ENCODE data around the gene DNM3. TPM values are rescaled to one million over a fixed set of nuclear protein-coding genes. Genes with fewer than 3 reads are reported as not detected.
A peak's percentile ranks its signal among the peaks of the same experiment; 100 is the strongest.

Gene DNM3
- total RNA-seq, 2 experiments from 2014 or later = 1.6 to 1.8 TPM

DNA sequence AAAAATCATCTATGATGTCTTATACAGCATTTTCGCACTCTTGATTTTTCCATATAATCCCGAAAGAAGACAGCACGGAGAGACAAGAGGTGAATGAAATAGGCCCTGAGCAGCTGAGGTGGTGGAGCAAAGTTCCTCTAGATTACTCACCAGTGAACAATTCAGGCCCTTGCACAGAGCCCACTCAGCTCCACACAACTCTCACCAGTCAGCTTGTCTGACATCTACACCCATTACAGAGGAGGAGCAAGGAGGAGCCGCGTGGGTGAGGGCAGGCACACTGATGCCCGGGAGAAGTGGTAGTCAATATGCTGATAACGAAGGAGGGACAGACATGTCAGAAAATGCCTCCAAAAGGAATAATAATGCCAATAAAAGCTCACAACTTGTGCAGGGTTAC lies 59.9 kb downstream of the DNM3 start:
- H3K9me3 ChIP-seq (ENCODE audit: control insufficient read depth in 1 of 2, insufficient read depth in 1 of 2, low read length in 2 of 2) = no peaks in the 10 kb centered on the region
- Mint-ChIP-seq H3K27ac (no peak overlapping the region), H3K36me3 (ENCODE audit: low read depth) (no peaks in the 10 kb centered on the region), H3K9me3 (no peaks in the 10 kb centered on the region), H3K27me3 (no peaks in the 10 kb centered on the region), H3K4me3 (no peak overlapping the region), H3K4me1 (ENCODE audit: low read depth) (peaks cover 17% of the 10 kb centered on the region)
- CTCF ChIA-PET = no interaction called here
- intact Hi-C loops (cut with DNase I, micrococcal nuclease) = no loop called here
- ATAC-seq (ENCODE audit: poor library complexity) (no peak), DNase-seq (no peak)
- TF ChIP-seq CTCF (IDR thresholded peaks at IDR 0.05) = no peak
- H3K4me3 ChIP-seq (ENCODE audit: low read length) = no peak overlapping the region
- POLR2A ChIA-PET = no interaction called here
- no peak overlapping the region for H3K27ac ChIP-seq (ENCODE audit: low read depth in 1 of 2, low read length in 2 of 2)
- H3K27me3 ChIP-seq (ENCODE audit: control insufficient read depth in 1 of 2, insufficient read depth in 2 of 2, low read length in 2 of 2) = no peaks in the 10 kb centered on the region
- H3K36me3 ChIP-seq (ENCODE audit: insufficient read depth, low read length) = no peaks in the 10 kb centered on the region
- no peaks in the 10 kb centered on the region for H3K4me1 ChIP-seq (ENCODE audit: insufficient read depth, low read length)

GRCh38 chr1:171902527-171902926 lies 61.2 kb downstream of the DNM3 start:
- ChIA-PET CTCF (no interaction called here), POLR2A (no interaction called here)
- TF ChIP-seq CTCF (IDR thresholded peaks at IDR 0.05) = no peak
- Mint-ChIP-seq H3K36me3 (ENCODE audit: low read depth) (no peaks in the 10 kb centered on the region), H3K27me3 (no peaks in the 10 kb centered on the region), H3K4me3 (peak overlapping the region; percentile 36), H3K27ac (no peak overlapping the region), H3K4me1 (ENCODE audit: low read depth) (peaks cover 17% of the 10 kb centered on the region), H3K9me3 (no peaks in the 10 kb centered on the region)
- no peaks in the 10 kb centered on the region for H3K27me3 ChIP-seq (ENCODE audit: control insufficient read depth in 1 of 2, insufficient read depth in 2 of 2, low read length in 2 of 2)
- H3K4me3 ChIP-seq (ENCODE audit: low read length) = no peak overlapping the region
- intact Hi-C loops (cut with DNase I, micrococcal nuclease) = no loop called here
- H3K36me3 ChIP-seq (ENCODE audit: insufficient read depth, low read length) = no peaks in the 10 kb centered on the region
- ATAC-seq (ENCODE audit: poor library complexity) (no peak), DNase-seq (no peak)
- no peaks in the 10 kb centered on the region for H3K9me3 ChIP-seq (ENCODE audit: control insufficient read depth in 1 of 2, insufficient read depth in 1 of 2, low read length in 2 of 2)
- H3K27ac ChIP-seq (ENCODE audit: low read depth in 1 of 2, low read length in 2 of 2) = no peak overlapping the region
- H3K4me1 ChIP-seq (ENCODE audit: insufficient read depth, low read length) = no peaks in the 10 kb centered on the region

DNA sequence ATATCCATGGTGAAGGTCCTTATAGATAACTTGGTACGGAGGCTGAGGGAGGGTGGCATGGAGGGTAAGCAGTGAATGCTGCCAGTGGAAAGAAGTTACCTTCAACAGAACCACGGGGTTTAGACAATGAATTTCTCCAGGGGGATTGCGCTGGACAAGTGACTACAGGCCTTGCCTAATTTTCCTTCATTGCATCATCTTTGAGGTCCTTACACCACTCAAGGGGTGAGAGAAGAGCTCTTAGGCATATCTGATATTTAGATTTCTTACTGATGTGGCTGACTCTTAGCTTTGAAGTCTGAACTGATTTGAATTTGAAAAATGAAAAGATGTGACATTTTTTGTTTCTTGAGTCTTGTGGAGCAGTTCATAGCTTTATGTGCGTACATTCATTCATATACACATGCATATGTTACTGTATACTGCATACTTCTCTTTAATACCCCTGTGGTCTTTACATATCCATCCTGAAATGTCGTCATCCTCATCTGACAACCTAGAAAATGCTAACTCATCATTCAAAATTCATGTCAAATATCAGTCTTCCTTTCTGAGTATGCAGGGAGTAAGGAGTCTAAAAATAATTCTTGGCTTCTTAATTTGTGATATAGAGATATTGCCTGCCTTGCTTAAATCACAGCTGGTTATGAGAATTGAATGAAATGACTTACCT lies 63.6 kb downstream of the DNM3 start:
- TF ChIP-seq CTCF (IDR thresholded peaks at IDR 0.05) = no peak
- H3K4me3 ChIP-seq (ENCODE audit: low read length) = no peak overlapping the region
- H3K27me3 ChIP-seq (ENCODE audit: control insufficient read depth in 1 of 2, insufficient read depth in 2 of 2, low read length in 2 of 2) = no peaks in the 10 kb centered on the region
- no peaks in the 10 kb centered on the region for H3K9me3 ChIP-seq (ENCODE audit: control insufficient read depth in 1 of 2, insufficient read depth in 1 of 2, low read length in 2 of 2)
- ChIA-PET POLR2A (no interaction called here), CTCF (no interaction called here)
- Mint-ChIP-seq H3K27me3 (no peaks in the 10 kb centered on the region), H3K9me3 (no peaks in the 10 kb centered on the region), H3K4me1 (ENCODE audit: low read depth) (peaks cover 17% of the 10 kb centered on the region), H3K4me3 (no peak overlapping the region), H3K27ac (no peak overlapping the region), H3K36me3 (ENCODE audit: low read depth) (no peaks in the 10 kb centered on the region)
- ATAC-seq (ENCODE audit: poor library complexity) = no peak
- no peaks in the 10 kb centered on the region for H3K36me3 ChIP-seq (ENCODE audit: insufficient read depth, low read length)
- H3K27ac ChIP-seq (ENCODE audit: low read depth in 1 of 2, low read length in 2 of 2) = no peak overlapping the region
- intact Hi-C loops (cut with DNase I, micrococcal nuclease) = no loop called here
- no peak for DNase-seq
- H3K4me1 ChIP-seq (ENCODE audit: insufficient read depth, low read length) = no peaks in the 10 kb centered on the region

Data from CD4-positive, alpha-beta T cell (primary cell).